Glomerular endothelial cell (primary cell): ENCODE measurements around the gene NR4A3. TPM values are rescaled to one million over a fixed set of nuclear protein-coding genes. Genes with fewer than 3 reads are reported as not detected.
A peak's percentile ranks its signal among the peaks of the same experiment; 100 is the strongest.
"Not testable (repeated sequence)": the region's sequence is repeated elsewhere in the genome, so short reads cannot be mapped to it uniquely, and the experiment has no call there.

Source experiments
- DNase-seq: peaks from one replicate; pipeline ENCODE4 v3.0.0-alpha.2; 2011; ENCODE audit warnings: low read depth, low spot score; ENCODE audit errors: extremely low read depth
- total RNA-seq: library from RNA; depleted of rRNA; stranded (reverse); fragments of >200 nt; gene quantifications from 2 replicates; pipeline ENCODE4 v1.2.3, GENCODE V29; 2015

The NR4A3 gene
- 0.05 and 0.12 TPM in 2 replicates for total RNA-seq

DNA sequence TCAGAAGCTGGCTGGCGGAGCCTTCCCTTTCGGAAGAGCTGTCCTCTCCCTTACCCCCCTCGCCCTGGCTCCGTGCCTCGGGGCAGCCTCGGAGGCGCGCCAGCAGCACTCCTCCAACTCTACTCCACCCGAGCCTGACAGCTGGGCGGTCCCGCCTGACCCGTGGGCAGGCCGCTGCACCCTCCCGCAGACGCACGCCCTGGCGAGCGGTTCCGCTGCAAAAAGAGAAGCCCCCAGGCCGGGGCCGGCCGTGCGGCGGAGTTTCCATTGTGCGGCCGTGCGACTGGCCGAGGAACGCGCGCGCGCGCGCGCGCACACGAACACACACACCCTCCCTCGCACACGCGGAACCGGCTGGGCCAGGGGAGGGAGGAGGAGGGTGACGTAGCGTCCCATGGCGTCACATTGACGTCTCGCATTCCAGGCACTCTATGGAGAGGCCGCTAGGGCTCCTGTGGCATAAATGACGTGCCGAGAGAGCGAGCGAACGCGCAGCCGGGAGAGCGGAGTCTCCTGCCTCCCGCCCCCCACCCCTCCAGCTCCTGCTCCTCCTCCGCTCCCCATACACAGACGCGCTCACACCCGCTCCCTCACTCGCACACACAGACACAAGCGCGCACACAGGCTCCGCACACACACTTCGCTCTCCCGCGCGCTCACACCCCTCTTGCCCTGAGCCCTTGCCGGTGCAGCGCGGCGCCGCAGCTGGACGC, at the start of gene NR4A3:
Gene NR4A3 (plus strand): TSS at position 490 of the 713 bp plus-strand sequence. CDS start 6,158 bp downstream, outside the sequence.
- peak; percentile 76 for DNase-seq

DNA sequence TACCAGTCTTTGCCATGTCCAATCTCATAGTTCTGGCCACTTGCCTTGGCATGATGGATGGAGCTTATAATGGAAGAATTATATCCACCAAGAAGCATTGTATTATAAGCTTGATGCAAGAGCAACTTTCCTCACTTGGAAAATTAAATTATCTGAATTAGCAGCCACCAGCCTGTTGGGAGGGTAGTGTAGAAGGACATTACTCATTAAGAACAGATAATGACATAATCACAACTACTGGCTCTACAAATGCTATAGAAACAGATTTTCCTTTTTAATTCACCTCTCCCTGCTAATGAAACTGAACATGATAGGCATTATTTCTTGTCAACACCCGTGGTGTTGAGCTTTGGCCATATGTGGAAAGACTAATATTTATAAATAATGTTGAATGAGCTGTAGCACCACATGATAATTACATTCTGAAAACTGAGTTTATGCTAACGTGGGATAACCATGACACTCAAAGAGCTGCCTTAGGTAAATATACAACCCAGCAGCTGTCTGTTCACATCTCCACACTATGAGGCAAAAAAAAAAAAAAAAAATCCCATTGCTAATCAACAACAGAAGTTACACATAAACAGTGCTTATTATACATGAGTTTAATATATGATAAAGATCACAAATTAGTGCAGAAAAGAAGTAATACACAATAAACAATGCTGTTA, 48.1 kb upstream of the NR4A3 start:
- no peak for DNase-seq

DNA sequence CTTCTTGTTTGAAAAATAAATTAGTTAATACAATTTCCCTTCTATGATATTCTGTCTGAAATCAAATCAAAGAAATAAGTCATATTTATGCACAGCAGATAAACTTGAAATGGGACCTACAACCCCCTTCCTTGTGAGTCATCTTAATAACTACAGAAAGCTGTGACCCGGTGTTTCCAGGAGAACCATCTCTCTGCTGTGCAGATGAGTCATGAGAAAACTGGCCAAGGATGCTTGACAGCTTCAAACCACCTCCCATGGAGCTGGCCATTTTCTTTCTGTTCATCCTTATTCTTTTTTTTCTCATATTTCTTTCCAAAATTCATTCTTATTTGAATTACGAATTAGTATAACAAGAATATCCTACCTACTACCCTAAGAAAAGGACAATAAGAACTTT, 43.4 kb upstream of the NR4A3 start:
- DNase-seq: peak; percentile 9

DNA sequence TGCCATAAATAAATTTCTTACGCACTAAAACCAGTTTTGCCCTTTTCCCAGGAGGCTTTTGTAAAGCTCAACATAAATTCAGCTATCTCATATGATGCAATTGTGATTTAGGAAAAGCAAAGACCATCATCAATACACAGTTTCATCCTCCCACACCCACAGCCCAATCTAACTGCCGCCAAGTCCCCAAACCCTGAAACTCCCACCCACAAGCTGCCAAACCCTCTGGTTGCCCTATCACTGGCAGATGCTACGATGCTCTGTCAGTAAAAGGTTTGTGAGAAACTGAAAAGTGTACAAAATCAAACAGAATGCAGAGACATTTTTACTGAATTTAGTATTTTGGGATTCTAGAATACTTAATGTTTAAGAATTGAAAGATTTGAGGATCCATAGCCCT, 42.8 kb upstream of the NR4A3 start:
- no peak for DNase-seq

DNA sequence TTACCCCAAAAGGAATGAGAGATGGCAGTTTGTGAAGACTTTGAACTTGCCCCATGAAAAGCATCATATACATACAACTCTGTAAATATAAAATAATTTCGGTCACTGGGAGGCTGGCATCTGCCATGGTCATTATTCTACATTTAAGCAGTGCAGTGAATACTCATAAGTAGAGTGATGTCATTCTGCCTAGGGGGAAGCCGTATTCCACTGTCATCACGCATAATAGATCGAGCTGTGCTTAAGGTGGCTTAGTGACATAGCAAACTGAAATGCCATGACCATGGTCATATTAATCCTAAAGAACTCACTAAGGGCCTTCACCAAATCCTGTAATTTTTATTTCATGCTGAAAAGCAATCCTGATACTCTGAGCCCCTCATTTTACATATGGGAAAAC, 42.4 kb upstream of the NR4A3 start:
- no peak for DNase-seq

DNA sequence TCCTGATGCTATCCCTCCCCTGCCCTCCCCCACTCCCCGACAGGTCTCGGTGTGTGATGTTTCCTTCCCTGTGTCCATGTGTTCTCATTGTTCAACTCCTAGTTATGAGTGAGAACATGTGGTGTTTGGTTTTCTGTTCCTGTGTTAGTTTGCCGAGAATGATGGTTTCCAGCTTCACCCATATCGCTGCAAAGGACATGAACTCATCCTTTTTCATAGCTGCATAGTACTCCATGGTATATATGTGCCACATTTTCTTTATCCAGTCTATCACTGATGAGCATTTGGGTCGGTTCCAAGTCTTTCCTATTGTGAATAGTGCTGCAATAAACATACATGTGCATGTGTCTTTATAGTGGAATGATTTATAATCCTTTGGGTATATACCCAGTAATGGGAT, 39.3 kb upstream of the NR4A3 start:
- not testable (repeated sequence) for DNase-seq

DNA sequence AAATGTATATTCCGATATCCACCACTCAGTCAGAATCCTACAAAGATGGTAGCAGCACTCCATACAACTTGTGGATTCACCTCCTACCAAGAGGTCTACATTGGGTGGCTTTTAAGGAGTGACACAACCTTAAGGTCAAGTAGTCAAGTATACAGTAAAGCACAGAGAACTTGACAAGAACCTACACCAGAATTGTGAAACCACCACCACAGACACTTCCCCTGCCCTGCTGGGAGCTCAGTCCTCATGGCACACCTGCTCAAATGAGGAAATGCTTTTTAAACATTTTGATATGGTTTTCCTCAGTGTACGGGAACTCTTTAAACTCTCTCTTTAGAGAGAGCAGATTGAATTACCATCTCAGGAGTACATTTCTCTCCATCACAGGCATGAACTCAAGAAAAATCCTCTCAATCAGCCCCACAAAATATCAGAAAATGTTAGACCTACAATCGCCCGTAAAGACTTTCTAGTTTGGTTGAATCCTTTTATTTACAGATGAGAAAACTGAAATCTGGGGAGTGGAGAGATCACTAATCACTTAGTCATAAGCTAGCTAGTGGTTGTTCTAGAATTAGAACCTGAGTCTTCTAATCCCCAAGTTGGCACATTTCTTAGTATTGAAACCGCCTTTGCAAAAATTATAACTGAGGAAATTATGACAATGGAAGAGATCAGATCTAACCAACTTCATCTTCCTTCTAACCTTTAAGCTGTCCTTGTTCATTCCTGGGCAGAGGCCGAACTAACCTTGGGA, 38.5 kb upstream of the NR4A3 start:
- DNase-seq: no peak

DNA sequence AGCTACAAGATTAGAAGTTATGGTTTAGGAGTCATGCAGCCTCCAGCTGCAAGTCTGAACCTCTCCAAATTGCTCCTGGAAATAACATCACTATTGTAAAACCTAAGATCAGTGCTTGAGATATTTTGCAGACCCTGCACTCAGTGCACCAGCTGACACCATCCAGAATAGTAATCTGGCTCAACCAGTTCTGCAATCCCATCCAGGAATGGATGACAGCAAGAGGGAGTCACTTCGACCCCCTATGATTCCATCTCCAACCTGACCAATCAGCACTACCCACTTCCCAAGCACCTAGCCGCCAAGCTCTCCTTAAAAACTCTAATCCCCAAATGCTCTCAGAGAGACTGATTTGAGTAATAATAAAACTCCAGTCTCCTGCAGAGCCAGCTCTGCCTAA, 37.9 kb upstream of the NR4A3 start:
- no peak for DNase-seq

DNA sequence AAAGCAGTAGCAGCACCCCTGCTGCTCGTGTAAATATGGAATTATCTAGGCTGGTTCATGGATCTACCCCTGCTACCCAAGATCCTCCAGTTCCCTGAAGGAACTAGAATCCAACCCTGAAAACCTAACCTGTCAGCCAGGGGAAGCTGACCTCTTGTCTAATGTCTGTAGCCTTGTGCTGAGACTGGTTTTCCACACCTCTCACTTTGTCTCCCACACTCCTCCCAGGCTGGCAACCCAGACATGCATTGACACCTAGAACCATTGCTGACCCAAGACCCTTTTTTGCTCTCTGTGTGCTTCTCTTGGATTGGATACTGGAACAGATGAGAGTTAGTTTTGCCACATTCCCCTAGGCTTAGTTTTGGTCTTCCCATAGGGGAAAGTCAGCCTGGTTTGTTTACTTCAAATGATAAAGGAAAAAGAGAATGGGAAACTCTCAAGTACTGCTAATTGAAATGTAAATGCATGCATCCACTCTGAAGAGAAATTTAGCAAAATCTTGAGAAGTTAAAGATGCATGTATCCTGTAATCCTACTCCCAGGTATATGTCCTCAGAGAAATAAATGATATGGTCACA, 36.6 kb upstream of the NR4A3 start:
- no peak for DNase-seq

DNA sequence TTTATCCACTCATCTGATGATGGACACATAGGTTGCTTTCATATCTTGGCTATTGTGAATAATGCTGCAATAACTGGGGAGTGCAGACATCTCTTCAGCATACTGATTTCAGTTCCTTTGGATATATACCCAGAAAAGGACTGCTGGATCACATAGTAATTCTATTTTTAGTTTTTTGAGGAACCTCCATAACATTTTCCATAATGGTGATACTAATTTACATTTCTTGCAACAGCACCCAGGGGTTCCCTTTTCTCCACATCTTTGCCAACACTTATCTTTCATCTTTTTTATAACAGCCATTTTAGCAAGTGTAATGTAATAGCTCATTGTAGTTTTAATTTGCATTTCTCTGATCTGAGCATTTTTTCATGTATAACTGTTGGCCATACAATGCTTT, 34.1 kb upstream of the NR4A3 start:
- no peak for DNase-seq

DNA sequence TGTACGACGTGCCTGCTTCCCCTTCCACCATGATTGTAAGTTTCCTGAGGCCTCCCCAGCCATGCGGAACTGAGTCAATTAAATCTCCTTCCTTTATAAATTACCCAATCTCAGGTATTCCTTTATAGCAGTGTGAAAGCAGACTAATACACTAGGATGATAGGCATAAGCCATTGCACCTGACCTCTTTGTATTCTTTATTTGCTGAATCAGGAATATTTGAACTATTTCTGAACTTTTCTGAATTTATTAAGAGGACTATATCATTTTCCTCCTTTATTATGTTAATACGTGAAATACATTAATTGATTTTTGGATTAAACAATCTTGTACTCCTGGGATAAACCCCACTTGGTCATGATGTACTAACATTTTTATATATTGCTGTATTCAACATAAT, 28.2 kb upstream of the NR4A3 start:
- DNase-seq: no peak

DNA sequence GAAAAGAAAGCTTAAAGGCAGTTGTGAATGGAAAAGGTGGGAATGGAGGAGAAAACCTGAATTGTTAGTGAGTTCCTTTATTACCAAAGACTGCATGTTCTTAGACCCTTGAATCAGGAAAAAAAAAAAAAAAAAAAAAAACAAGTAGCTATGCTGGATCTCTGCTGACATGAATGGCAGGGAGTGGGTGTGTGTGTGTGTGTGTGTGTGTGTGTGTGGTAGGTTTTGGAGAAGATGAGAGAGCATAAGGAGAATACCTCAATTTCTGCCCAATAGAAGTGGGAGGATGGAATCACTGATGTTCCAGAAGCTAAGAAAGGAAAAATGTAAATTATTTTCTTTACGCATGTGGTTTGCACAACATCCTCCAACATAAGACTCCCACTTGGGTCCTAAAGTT, 25.5 kb upstream of the NR4A3 start:
- no peak for DNase-seq

DNA sequence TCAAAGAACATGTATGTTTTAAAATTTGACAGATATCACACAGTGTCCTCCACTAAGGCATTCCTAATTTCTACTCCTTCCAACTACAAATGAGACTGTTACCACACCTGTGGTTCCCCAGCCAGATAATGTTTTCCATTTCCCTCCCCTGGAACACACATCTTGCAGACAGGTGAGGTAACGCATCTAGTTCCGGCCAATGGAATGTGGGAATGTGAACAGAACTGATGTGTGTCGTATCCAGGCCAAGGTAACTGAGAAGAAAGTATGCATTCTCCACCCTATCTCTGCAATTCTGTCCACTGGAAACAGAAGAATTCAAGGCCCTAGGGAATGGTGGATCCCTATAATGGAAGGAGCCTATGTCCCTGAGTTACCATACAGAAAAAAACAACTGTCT, 19.9 kb upstream of the NR4A3 start:
- DNase-seq: no peak

DNA sequence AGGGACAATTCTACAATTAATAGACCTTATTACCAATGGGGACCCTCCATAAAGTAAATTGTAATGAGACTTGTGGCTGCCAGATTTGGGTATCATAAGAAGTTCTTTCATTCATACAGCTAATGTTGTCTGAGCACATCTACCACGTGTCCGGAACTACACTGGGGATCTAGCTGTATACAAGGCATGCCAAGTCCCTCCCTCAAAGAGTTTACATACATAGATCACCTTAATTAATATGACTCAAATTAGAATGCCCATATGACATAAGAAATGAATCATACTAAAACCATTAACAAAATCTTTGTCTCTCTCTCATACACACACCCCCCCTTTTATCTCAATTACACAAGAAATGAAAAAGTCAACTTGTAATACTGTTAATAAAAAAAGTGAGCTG, 18.0 kb upstream of the NR4A3 start:
- no peak for DNase-seq

DNA sequence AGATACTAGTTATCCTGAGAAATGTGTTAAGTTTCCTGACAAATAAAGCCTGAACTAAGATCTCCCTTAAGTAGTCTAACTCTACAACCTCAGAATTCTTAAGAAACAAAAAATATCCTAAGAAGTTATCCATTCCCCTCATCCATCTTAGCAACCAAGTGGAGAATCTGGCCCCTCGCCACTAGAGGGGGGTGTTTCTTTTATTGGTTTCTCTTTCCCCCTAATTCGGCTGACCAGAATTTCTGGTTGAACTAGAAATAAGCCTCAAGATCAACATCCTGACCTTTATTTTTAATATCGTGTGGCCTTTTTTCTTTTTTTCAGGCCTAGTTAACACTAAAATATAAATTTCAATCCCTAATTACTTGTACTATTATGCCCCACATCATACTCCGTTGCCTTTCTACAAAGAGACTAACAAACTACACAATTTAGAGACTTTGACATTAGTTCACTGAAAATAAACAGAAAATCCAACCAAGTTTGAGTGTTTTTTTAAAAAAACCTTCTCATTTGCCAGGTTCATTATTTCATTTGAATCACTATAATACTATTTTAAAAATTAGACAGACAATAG, 14.3 kb upstream of the NR4A3 start:
- DNase-seq: peak; percentile 39

DNA sequence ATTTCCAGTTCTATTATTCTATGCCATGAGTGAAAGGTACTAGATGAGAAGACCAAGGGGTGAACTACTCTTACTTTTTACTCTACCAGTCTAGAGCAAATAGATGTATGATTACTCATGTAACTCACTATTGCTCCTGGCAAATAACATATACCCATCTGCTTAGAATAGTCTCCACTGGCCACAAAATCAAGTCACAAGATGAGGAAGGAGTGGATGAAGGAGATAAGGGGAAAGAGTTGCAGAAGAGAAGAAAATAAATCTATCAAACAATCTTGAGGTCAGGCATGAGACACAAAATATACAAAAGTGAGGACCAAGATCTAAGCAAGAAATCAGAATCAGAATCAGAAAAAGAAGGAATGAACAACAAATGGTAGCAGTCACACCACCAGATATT, 13.7 kb upstream of the NR4A3 start:
- DNase-seq: no peak

DNA sequence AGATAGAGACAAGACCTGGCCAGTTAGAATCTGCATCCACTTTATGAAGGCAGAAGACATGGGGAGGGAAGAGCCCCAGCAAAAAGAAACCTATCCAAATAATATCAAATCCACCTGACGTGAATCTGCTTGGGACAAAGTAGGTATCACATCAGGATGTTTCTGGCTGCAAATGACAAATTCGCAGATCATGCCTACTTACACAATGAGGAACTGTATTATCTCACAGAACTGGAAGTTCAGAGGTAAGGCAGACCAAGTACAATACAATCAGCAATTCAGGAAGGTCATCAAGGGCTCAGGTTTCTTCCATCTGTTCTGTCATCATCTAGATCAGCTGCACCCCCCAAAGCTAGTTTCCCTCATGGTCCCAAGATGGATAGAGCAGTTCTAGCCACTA, 13.2 kb upstream of the NR4A3 start:
- DNase-seq: no peak

DNA sequence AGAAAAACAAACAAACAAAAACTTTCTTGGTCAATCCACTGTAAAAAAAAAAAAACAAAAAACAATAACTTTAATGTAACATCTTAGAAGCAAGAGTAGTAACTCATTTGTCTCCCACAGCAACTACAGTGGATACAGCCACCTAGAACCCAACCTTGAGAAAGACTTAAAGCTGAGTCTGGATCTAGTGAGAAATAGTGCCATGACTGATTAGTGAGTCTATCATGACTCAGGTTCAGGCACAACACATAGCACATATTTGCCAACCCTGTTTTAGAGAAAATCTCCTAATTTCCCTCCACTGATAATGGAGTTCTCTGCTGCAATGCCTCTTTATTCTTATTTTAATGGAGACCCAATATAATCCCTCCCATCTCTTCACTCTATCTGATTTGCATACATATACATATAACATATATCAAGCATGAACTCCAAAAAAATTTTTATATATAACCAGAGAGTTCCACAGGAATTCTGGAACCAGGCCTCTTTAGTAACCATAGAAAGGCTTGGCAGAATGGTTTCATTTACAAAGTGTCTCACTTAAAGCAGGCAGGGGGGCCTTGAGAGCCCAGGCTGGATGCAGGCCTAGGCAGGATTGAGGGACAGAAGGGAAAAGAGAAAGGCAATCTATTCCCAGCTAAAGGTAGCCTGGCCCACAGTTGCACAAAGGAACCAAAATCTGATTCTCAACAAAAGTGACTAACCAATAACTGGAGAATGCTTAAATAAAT, 11.9 kb upstream of the NR4A3 start:
- DNase-seq: no peak

DNA sequence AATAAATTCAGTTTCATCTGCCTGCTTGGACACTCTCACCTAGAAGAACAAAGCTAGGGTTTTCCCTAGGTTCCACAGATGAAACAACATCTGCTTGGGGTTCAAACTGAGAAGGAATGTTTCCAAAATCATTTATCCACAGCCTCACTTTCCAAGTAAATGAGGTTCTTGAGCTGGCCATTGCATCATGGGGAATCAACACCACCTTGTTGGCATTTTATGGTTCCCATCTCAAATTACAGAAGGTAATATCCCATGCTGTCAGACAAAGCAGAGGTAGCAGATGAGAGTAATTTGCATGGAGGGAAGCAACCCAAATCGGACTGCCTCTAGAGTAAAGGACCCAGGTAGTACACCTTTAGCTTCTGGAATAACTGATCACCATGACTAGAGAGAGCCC, 10.5 kb upstream of the NR4A3 start:
- DNase-seq: no peak

DNA sequence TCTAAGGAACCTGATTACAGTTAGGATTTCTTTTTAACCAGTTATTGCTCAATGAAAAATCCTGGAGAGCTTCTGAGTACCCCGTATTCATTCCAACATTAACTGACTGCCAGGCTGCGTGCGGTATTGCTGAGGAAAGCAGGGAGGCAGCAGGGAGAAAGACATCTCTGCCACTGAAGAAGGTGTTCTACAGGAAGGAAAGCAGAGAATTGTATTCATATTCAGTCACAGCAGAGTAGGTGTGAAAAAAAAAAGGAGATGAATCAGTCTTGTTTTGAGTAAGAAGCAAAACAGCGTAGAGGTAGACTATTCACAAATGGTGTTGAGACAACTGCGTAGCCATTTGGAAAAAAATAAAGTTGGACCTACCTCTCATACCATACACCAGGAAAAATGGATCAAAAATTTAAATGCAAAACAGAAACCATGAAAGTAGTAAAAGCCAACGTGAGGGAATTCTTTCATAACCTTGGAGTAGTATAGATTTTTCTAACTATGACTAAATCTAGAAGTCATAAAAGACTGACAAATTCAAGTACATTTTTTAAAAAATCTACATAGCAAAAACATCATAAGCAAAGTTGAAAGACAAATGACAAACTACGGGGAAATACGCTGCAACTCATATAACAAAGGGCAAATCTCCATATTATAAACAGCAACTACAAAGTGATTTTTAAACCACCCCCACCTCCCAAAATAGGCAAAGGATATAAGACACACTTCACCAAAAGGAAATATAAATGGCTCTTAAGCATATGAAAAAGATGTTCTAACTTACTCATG, 9.9 kb upstream of the NR4A3 start:
- DNase-seq: no peak
